Activated CD4-positive, alpha-beta T cell treated with anti-CD3 and anti-CD28 coated beads, Interleukin-2, amount 50 U/mL, for 1 hour (primary cell): ENCODE data around the gene OR2W1.
A peak's percentile ranks its signal among the peaks of the same experiment; 100 is the strongest.

Experiments used
- DNase-seq: peaks from one replicate; pipeline ENCODE4 v3.0.0-alpha.2; 2020

The OR2W1 gene

GRCh38 chr6:29045075-29045474, at the start of gene OR2W1:
OR2W1 (minus strand) TSS chr6:29045175; CDS start chr6:29045175, 0 bp downstream.
- no peak for DNase-seq

- DNase-seq = no peak
Measured at GRCh38 chr6:29092957-29093356, 48.0 kb upstream of the OR2W1 start.

GRCh38 chr6:29087213-29087612, 42.2 kb upstream of the OR2W1 start, which contains the start of gene OR2B3:
OR2B3 (minus strand) TSS chr6:29087313; CDS start chr6:29087248, 65 bp downstream.
- no peak for DNase-seq

GRCh38 chr6:29082457-29082856, 37.5 kb upstream of the OR2W1 start:
- DNase-seq = no peak

GRCh38 chr6:29081312-29081711, 36.3 kb upstream of the OR2W1 start:
- no peak for DNase-seq

GRCh38 chr6:29079203-29079602, 34.2 kb upstream of the OR2W1 start:
- no peak for DNase-seq

- no peak for DNase-seq
Measured at GRCh38 chr6:29071831-29072723, 27.1 kb upstream of the OR2W1 start.

GRCh38 chr6:29051680-29052079, 6.7 kb upstream of the OR2W1 start:
- DNase-seq = no peak

- no peak for DNase-seq
Measured at GRCh38 chr6:29035951-29036350, 9.0 kb downstream of the OR2W1 start.

GRCh38 chr6:29028821-29029220, 16.2 kb downstream of the OR2W1 start:
- no peak for DNase-seq

- DNase-seq = no peak
Measured at GRCh38 chr6:29025927-29026585, 18.9 kb downstream of the OR2W1 start.

GRCh38 chr6:29021434-29021833, 23.5 kb downstream of the OR2W1 start:
- DNase-seq = no peak

GRCh38 chr6:29019629-29020028, 25.3 kb downstream of the OR2W1 start:
- no peak for DNase-seq

GRCh38 chr6:29017428-29017802, 27.6 kb downstream of the OR2W1 start:
- no peak for DNase-seq

GRCh38 chr6:29016559-29017427, 28.2 kb downstream of the OR2W1 start:
- DNase-seq = peak; percentile 82

- DNase-seq = no peak
Measured at GRCh38 chr6:29014729-29015608, 30.0 kb downstream of the OR2W1 start.

- DNase-seq = peak; percentile 54
Measured at GRCh38 chr6:29011276-29011734, 33.7 kb downstream of the OR2W1 start.

GRCh38 chr6:29009358-29009757, 35.6 kb downstream of the OR2W1 start:
- no peak for DNase-seq

GRCh38 chr6:29008089-29008488, 36.9 kb downstream of the OR2W1 start:
- DNase-seq = no peak

GRCh38 chr6:29005183-29005885, 39.6 kb downstream of the OR2W1 start, which contains the start of gene ZNF311:
ZNF311 (minus strand) TSS chr6:29005315; CDS start chr6:29003954, 1,361 bp downstream.
- DNase-seq = peak; percentile 10

GRCh38 chr6:28996844-28997510, 48.0 kb downstream of the OR2W1 start:
- DNase-seq = no peak
